HG03432 (cell line): ENCODE results near the gene CRIP1.

Experiments
- ATAC-seq: cut with Tn5 transposase; IDR thresholded peaks from one replicate; pipeline ENCODE4 v1.9.1; 2021; ENCODE audit warnings: mild to moderate bottlenecking, moderate library complexity; ENCODE audit not compliant: unreplicated experiment

The CRIP1 gene

GRCh38 chr14:105450864-105451720, 35.6 kb upstream of the CRIP1 start:
- no peak for ATAC-seq

GRCh38 chr14:105452963-105453362, 33.7 kb upstream of the CRIP1 start:
- no peak for ATAC-seq

GRCh38 chr14:105453847-105454246, 32.8 kb upstream of the CRIP1 start:
- no peak for ATAC-seq

GRCh38 chr14:105455086-105455640, 31.5 kb upstream of the CRIP1 start:
- ATAC-seq: no peak

GRCh38 chr14:105455766-105456660, 30.7 kb upstream of the CRIP1 start:
- no peak for ATAC-seq

- no peak for ATAC-seq
Observed at GRCh38 chr14:105456736-105457617, 29.7 kb upstream of the CRIP1 start.

GRCh38 chr14:105458010-105458409, 28.7 kb upstream of the CRIP1 start:
- ATAC-seq: no peak

GRCh38 chr14:105458571-105458970, 28.1 kb upstream of the CRIP1 start:
- ATAC-seq: no peak

GRCh38 chr14:105460116-105460515, 26.6 kb upstream of the CRIP1 start:
- no peak for ATAC-seq

GRCh38 chr14:105460616-105461015, 26.1 kb upstream of the CRIP1 start:
- ATAC-seq: no peak

GRCh38 chr14:105461903-105462302, 24.8 kb upstream of the CRIP1 start:
- ATAC-seq: no peak

GRCh38 chr14:105464501-105464900, 22.2 kb upstream of the CRIP1 start:
- ATAC-seq: no peak

- no peak for ATAC-seq
Observed at GRCh38 chr14:105465209-105466031, 21.3 kb upstream of the CRIP1 start.

- no peak for ATAC-seq
Observed at GRCh38 chr14:105466531-105467248, 20.0 kb upstream of the CRIP1 start.

GRCh38 chr14:105467249-105467941, 19.3 kb upstream of the CRIP1 start:
- no peak for ATAC-seq

GRCh38 chr14:105467942-105468471, 18.7 kb upstream of the CRIP1 start:
- no peak for ATAC-seq

- ATAC-seq: no peak
Observed at GRCh38 chr14:105468621-105469241, 18.0 kb upstream of the CRIP1 start.
